Thyroid gland (tissue), 4 donors: ENCODE data around the gene TSPAN4.

Source experiments
- POLR2A ChIP-seq, 2 donors: fragments of 450-650 bp; IDR thresholded peaks; one replicate each; pipeline ENCODE4 v1.6.1; 2017; ENCODE audit warnings: antibody characterized with exemption in 2 of 2, mild to moderate bottlenecking in 2 of 2, moderate library complexity in 1 of 2
- TF ChIP-seq, protein P1 (sequence below), 6 experiments: fragments of 200-600 bp in 3 of 6; fragments of 450-650 bp in 3 of 6; sonication (generic) in 3 of 6; IDR thresholded peaks; one replicate each; pipeline ENCODE4 v1.5.1; 2016 to 2019; ENCODE audit warnings: antibody characterized with exemption in 6 of 6, mild to moderate bottlenecking in 2 of 6, inconsistent platforms in 1 of 6, moderate library complexity in 1 of 6

GRCh38 chr11:798093-798713 is 44.4 kb upstream of the TSPAN4 start, which contains the start of gene SLC25A22:
- TF ChIP-seq POLR2A (IDR thresholded peaks at IDR 0.05) = peak in 1 of 2 donors; percentile 32
- TF ChIP-seq, protein P1, sequence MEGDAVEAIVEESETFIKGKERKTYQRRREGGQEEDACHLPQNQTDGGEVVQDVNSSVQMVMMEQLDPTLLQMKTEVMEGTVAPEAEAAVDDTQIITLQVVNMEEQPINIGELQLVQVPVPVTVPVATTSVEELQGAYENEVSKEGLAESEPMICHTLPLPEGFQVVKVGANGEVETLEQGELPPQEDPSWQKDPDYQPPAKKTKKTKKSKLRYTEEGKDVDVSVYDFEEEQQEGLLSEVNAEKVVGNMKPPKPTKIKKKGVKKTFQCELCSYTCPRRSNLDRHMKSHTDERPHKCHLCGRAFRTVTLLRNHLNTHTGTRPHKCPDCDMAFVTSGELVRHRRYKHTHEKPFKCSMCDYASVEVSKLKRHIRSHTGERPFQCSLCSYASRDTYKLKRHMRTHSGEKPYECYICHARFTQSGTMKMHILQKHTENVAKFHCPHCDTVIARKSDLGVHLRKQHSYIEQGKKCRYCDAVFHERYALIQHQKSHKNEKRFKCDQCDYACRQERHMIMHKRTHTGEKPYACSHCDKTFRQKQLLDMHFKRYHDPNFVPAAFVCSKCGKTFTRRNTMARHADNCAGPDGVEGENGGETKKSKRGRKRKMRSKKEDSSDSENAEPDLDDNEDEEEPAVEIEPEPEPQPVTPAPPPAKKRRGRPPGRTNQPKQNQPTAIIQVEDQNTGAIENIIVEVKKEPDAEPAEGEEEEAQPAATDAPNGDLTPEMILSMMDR (IDR thresholded peaks at IDR 0.05) = peak; percentile 45 to 99 (median 84)
